GM19324 (cell line): ENCODE data around the gene AP2A1.

ENCODE experiments used
- ATAC-seq: cut with Tn5 transposase; IDR thresholded peaks from one replicate; pipeline ENCODE4 v1.9.1; 2021; ENCODE audit warnings: mild to moderate bottlenecking, moderate library complexity; ENCODE audit not compliant: unreplicated experiment, low FRiP score

AP2A1 gene

DNA sequence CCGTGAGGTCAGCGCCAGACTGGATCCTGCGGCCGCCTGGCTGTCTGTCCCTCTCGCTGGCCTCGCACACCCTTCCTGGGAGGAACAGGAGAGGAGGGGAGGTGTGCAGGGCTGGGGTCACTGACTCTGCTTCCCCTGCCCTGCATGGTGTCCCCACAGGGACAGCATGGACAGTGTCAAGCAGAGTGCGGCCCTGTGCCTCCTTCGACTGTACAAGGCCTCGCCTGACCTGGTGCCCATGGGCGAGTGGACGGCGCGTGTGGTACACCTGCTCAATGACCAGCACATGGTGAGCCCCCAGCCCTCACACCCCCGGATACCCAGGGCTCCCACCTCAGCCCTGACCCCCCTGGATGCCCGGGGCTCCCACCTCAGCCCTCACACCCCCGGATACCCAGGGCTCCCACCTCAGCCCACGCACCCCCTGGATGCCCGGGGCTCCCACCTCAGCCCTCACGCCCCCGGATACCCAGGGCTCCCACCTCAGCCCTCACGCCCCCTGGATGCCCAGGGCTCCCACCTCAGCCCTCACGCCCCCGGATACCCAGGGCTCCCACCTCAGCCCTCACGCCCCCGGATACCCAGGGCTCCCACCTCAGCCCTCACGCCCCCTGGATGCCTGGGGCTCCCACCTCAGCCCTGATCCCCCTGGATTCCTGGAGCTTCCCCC, 25.1 kb downstream of the AP2A1 start:
- no peak for ATAC-seq

DNA sequence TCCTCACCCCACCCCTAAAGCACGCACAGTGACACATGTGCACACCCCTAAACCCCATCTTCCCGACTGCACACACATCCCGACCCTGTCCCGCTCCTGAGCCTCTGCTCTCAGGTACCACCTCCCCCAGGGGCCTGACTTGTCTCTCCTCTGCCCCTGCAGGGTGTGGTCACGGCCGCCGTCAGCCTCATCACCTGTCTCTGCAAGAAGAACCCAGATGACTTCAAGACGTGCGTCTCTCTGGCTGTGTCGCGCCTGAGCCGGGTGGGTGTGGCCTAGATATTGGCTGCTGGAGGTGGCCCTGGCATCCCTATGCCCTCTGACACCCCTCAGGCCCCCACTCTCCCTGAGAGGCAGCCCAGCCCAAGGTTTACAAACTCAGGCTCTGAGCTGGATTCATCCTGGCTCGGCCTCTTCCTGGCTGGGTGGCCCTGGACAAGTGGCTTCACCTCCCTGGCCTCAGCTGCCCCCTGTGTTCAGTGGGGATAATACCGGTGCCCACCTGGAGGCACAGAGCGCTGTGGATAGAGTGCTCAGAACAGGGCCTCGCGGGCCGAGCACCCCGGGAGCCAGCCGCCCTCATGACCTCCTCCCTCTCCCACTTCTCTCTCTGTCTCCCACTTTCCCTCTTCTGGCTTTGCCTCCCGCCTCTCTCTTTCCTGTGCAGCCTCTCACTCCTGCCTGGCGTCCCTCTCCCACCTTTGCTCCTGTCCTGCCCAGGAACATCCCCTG, 26.2 kb downstream of the AP2A1 start:
- ATAC-seq, result no peak

DNA sequence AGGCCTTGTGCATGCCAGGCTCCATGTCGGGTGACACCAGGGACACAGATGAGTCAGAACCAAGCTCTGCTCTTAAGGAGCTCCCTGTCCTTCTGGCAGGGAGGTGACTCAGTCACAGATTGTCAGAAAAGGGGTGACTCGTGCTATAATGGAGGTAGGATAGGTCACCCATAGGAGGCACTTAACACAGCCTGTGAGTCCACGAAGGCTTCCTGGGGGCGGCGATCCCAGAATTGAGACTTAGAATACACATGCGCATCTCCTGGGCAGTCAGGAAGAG, 26.7 kb downstream of the AP2A1 start:
- ATAC-seq, result no peak

DNA sequence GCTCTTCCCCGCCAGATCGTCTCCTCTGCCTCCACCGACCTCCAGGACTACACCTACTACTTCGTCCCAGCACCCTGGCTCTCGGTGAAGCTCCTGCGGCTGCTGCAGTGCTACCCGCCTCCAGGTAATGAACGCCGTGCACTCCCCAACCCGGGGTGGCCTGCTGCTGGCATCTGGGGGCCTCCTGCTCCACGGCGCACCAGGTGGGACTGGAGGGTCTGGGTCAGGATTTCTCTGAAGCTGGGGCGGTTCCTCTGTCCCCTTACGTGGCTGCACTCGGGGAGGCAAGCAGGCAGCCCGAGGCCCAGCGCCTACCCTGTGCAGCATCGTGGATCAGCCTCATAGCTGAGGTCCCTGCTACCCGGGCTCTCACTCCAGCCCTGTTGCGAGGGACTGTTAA, 28.8 kb downstream of the AP2A1 start:
- no peak for ATAC-seq

DNA sequence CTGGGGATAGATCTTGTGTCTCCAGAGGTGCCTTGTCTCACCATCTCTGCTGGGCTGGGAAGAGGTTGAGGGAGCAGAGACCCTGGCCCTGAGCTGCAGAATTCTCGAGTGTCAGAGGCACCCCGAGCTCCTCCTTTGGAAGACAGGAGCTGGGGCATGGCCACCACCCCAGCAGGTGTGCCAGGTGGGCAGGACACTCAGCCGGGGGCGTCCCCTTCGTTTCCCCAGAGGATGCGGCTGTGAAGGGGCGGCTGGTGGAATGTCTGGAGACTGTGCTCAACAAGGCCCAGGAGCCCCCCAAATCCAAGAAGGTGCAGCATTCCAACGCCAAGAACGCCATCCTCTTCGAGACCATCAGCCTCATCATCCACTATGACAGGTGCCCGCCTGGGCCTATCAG, 31.8 kb downstream of the AP2A1 start:
- no peak for ATAC-seq

DNA sequence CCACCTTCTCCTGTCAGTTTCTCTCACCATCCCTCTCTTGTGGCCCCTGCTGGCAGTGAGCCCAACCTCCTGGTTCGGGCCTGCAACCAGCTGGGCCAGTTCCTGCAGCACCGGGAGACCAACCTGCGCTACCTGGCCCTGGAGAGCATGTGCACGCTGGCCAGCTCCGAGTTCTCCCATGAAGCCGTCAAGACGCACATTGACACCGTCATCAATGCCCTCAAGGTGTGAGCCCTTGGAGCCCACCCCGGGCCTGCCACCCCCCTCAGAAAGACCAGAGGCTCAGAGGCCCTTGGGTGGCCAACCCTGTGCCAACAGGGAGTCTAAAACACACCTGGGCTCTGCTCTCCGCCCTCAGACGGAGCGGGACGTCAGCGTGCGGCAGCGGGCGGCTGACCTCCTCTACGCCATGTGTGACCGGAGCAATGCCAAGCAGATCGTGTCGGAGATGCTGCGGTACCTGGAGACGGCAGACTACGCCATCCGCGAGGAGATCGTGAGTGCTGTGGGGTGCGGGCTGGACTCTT, 32.5 kb downstream of the AP2A1 start:
- no peak for ATAC-seq

DNA sequence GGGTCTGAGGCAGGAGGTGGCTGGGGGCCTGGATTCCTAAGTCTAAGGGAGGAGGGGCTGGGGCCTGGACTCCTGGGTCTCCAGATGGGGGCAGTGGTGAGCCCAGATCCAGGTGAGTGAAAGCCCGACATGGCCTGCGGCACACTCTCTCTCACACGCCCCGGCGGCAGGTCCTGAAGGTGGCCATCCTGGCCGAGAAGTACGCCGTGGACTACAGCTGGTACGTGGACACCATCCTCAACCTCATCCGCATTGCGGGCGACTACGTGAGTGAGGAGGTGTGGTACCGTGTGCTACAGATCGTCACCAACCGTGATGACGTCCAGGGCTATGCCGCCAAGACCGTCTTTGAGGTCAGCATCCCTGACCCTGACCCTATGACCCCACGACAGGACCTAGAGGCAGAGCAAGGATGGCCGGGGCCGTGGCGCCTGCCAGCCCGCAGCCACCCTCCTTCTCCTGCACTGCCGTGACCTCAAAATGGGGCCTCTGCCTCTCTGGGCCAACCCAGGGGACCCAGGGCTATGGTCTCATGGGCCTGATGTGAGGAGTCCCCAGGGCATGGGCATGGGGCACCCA, 33.1 kb downstream of the AP2A1 start:
- no peak for ATAC-seq

DNA sequence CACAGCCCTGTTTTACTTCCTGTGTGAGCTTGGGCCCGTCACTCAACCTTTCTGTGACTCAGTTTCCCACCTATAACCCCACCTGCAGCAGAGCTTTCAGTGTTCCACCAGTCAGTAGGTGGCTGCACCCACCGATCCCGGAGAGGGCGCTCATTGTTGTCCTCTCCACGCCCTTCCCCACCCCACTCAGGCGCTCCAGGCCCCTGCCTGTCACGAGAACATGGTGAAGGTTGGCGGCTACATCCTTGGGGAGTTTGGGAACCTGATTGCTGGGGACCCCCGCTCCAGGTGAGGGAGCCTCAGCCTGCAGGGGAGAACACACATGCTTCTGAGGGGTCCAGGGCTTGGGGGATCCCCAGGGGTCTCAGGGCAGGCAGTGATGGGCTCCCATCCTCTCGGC, 34.0 kb downstream of the AP2A1 start:
- no peak for ATAC-seq

DNA sequence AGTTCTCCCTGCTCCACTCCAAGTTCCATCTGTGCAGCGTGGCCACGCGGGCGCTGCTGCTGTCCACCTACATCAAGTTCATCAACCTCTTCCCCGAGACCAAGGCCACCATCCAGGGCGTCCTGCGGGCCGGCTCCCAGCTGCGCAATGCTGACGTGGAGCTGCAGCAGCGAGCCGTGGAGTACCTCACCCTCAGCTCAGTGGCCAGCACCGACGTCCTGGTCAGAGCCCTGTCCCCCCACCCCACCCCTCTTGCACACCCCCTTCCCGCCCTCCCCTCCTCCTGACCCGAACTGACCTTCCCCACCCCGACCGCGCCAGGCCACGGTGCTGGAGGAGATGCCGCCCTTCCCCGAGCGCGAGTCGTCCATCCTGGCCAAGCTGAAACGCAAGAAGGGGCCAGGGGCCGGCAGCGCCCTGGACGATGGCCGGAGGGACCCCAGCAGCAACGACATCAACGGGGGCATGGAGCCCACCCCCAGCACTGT, 34.6 kb downstream of the AP2A1 start:
- no peak for ATAC-seq

DNA sequence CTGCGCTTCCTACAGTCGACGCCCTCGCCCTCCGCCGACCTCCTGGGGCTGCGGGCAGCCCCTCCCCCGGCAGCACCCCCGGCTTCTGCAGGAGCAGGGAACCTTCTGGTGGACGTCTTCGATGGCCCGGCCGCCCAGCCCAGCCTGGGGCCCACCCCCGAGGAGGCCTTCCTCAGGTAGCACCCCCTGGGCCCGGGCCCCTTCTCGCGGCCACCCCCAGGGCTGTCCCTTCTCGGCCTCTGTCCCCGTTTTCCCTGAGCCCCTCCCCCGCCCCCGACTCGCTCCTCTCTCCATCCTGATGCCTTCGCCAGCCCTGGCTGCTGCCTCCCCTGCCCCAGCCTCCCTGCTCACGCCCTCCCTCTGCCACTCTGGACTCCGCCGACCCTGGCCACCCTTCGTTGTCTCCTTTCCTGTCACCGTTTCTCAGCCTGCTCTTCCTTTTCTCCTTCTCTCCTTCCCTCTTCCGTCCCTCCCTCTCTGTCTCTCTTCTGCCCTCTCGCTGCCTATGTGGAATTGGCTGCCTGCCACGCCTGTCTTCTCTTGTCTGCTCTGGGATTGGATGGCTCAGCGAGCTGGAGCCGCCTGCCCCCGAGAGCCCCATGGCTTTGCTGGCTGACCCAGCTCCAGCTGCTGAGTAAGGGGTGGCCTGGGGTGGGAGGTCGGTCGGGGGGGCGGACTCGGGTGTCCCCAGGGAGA, 35.3 kb downstream of the AP2A1 start:
- ATAC-seq, result no peak

DNA sequence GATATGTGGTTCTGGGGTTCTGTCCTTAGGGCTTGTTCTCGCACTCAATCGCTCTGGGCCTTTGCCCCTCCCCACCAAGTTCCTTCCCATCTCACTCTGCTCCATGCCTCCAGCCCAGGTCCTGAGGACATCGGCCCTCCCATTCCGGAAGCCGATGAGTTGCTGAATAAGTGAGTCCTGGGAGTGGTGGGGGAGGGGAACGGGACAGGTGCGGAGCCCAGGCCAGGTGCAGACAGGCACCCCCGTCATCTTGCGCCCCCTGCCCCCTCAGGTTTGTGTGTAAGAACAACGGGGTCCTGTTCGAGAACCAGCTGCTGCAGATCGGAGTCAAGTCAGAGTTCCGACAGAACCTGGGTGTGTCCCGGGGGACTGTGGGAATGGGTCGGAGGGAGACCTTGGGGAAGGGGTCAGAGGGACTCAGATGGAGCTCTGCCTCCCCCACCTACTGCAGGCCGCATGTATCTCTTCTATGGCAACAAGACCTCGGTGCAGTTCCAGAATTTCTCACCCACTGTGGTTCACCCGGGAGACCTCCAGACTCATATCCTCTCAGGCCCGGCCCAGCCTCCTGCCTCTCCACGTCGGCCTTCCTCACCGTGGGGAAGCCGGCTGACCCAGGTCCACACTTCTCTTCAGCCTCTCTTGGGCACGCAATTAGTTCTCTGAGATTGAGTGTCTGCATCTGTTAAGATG, 36.2 kb downstream of the AP2A1 start:
- no peak for ATAC-seq

DNA sequence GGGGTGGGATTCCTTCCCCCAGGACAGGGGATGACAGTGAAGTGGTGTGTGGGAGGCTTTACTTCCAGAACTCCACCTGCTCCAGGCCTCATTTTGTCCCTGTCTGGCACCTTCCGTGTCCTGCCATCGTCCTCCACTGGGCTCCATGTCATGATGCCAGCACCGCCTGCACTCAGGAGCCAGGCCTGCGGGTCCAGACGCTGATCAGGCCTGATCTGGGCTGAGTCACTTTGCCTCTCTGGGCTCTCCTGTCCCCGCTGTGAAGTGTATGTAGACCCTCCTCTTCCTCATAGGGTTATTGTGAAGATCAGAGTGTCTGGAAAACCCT, 36.7 kb downstream of the AP2A1 start:
- ATAC-seq, result no peak

DNA sequence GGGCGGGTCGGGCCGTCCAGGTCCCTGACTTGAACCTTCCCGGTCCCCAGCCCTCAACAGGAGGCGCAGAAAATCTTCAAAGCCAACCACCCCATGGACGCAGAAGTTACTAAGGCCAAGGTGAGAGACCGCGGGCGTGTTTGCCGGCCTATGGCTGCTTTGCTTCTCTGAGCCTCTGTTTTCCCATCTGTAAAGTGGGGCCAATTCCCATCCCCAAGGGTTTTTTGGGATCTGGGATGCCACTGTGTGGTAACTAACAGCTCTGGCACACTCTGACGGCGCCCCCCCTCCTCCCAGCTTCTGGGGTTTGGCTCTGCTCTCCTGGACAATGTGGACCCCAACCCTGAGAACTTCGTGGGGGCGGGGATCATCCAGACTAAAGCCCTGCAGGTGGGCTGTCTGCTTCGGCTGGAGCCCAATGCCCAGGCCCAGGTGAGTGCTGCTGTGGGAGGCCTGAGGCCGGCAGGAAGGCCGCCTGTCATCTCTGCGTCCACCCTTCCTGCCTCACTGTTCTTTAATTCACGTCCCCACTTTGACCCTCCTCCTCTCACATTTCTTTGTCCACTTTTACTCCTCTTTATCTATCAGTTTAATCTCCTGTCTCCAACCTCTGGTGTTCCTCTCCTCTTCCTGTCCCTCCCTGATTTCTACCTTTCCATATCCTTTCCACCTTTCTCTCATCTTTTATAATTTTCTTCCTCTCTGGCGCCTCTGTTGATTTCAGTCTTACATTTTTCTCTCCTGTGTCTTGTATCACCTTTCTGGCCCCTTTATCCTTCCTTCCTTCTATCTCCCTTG, 39.2 kb downstream of the AP2A1 start:
- no peak for ATAC-seq

DNA sequence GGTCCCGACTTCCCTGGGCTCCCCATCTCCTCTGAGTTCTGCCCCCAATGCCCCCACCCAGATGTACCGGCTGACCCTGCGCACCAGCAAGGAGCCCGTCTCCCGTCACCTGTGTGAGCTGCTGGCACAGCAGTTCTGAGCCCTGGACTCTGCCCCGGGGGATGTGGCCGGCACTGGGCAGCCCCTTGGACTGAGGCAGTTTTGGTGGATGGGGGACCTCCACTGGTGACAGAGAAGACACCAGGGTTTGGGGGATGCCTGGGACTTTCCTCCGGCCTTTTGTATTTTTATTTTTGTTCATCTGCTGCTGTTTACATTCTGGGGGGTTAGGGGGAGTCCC, 39.8 kb downstream of the AP2A1 start:
- no peak for ATAC-seq

DNA sequence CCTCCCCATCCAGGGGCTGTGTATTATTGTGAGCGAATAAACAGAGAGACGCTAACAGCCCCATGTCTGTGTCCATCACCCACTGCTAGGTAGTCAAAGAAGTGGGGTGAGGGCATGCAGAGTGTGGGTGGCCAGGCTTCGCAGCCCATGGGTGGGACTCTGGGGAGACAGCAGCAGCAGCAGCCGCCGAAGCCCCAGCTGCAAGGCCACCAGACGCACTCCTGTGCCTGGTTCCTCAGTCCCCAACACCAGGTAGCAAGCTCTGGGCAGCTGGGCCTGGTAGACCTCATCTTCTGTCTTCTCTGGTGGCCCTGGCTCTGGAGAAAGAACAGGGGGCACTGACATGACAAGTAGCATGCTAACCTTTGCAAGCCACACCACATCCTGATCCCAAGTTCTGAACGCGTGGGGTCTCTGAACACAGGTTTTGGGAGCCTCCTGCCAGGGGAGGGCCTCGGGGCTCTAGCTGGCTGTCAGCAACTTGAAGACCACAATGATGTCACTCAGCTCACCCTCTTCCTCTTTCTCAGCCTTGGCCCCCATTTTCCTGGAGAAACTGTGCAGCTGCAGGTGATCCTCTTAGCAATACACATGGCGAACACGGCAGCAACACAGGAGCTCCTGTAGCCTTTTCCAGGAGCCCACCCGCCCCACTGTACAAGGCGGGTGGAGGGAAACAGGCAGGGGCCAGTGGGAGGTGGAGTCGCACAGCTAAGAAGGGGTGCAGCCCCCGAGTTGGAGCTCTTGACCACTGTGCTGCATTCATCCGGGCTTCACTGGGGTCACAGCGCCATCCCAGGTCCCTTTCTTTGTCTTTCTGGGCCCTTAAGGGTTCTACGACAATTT, 40.5 kb downstream of the AP2A1 start:
- ATAC-seq, result no peak

DNA sequence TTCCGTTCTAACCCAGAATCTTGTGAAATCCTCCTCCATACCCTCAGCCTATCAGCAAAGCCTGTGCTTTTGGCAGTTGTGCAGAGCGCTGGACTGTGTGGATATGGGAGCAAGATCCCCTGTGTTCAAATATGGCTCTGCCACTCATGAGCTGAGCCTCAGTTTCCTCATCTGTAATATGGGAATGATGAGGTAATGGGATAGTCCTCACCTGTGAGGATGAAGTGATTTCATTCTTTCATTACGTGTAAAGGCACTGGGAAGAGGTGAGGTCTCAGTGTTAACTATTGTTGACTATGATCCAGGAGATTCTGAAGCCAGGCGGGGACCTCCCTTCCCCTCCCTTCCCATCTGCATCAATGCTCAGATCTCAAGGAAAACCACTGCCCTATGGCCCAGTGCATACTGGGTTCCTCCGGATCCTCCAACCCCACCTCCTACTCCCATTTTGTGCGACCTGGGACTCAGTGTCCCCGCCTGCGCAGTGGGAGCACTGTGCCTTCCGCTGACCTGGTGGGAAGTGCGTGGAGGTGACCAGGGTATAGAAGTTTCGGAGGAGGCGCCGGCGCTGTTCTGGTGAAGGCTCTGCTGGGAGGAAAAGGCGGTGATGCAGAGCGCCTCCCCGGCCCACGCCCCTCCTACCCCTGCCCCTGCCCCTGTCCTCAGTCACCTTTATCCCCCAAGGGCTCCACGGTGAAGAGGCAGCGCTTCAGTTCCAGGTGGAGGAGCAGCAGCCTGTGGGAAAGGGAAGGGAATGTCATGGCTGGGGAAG, 41.3 kb downstream of the AP2A1 start:
- no peak for ATAC-seq

DNA sequence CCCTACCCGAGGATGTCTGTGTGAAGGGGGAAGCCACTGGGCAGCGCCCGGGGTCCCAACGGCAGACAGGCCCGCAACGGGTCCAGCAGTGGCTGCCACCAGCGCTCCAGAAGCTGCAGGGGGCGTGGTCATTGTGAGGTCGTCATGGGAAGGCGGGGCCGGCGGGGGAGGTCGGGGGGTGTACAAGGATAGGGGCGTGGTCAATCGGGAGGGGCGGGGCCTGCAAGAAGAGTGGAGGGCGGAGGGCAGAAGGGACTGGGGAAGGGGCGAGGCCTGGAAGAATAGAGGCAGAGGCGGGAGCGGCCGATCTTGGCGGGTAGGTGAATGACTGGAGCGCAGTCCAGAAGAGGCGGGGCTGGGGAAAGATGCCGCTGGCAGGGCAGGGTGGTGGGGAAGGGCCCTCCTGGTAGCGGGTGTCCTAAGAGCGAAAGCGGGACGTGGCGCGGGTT, 41.9 kb downstream of the AP2A1 start:
- no peak for ATAC-seq

DNA sequence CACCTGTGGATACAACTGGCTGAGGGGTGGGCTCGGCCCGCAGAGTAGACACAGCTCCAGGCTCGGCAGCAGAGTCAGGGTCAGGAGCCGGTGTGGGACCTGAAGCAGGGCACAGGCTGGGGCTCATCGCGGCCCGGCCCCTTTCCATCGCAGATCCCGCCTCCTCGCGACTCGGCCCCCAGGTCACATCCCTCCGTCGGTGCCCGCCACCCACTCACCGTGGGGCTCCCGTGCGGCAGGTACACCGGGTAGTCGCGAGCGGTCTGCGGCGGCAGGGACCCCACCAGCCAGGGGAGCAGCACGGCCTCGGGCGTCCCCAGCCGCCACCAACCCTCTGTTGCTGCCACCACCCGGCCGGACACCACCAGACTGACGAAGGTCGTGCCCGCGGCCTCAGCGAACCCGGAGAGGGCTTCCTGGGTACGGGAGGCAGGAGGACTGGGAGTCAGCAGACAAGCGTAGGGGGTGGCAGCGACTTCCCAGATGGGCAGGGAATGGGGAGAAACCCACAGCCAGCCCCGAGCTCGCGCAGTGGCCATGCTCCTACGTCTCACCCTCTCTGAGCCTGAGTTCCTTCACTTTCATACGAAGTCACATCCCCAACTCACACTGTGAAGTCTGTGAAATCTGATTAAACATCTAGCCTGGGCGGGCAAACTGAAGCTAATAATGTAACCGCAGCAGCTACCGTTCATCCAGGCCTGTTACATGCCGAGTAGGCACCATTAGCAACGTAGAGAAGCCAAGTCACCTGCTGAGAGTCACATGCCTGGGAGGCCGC, 42.5 kb downstream of the AP2A1 start:
- no peak for ATAC-seq
